SJSA1 (cell line): Measurements from ENCODE around the gene ANKK1. TPM values are rescaled to one million over a fixed set of nuclear protein-coding genes. Genes with fewer than 3 reads are reported as not detected.

Experiments
- DNase-seq, 2 experiments: peaks; one replicate each; pipeline ENCODE4 v3.0.0-alpha.2; 2015 to 2020; ENCODE audit warnings: low spot score in 2 of 2, low read depth in 1 of 2
- H3K27ac ChIP-seq: fragments of 250-450 bp; sonication (Bioruptor Pico); 2 replicates; pipeline ENCODE4 v1.5.1; 2020; ENCODE audit warnings: mild to moderate bottlenecking, moderate library complexity
- H3K27me3 ChIP-seq: fragments of 250-450 bp; sonication (Bioruptor Pico); replicated peaks from 2 replicates; pipeline ENCODE4 v1.5.1; 2020; ENCODE audit warnings: mild to moderate bottlenecking, moderate library complexity
- H3K36me3 ChIP-seq: fragments of 250-450 bp; sonication (Bioruptor Pico); 2 replicates; pipeline ENCODE4 v1.5.1; 2020; ENCODE audit warnings: mild to moderate bottlenecking
- H3K4me1 ChIP-seq: fragments of 250-450 bp; sonication (Bioruptor Pico); replicated peaks from 2 replicates; pipeline ENCODE4 v1.6.1; 2021; ENCODE audit warnings: mild to moderate bottlenecking
- H3K4me3 ChIP-seq: fragments of 250-450 bp; sonication (Bioruptor Pico); 2 replicates; pipeline ENCODE4 v1.5.1; 2020; ENCODE audit warnings: mild to moderate bottlenecking
- H3K9me3 ChIP-seq: fragments of 250-450 bp; sonication (Bioruptor Pico); replicated peaks from 2 replicates; pipeline ENCODE4 v1.5.1; 2020; ENCODE audit warnings: mild to moderate bottlenecking
- total RNA-seq: library from RNA; depleted of rRNA; stranded (reverse); fragments of >200 nt; shearing (Covaris generic); gene quantifications from 2 replicates; pipeline ENCODE4 v1.2.3, GENCODE V29; 2014

ANKK1 gene
- total RNA-seq, 1 experiment from 2014 or later, result not detected

- H3K4me1 ChIP-seq, result peaks cover 5% of the 10 kb centered on the region
- H3K27me3 ChIP-seq, result no peaks in the 10 kb centered on the region
- no peak for DNase-seq
- no peak overlapping the region for H3K27ac ChIP-seq
- no peaks in the 10 kb centered on the region for H3K36me3 ChIP-seq
- H3K9me3 ChIP-seq, result no peaks in the 10 kb centered on the region
- H3K4me3 ChIP-seq, result no peak overlapping the region
These were observed 19.6 kb downstream of the ANKK1 start for GRCh38 chr11:113407163-113407562.

- H3K4me3 ChIP-seq, result no peak overlapping the region
- H3K36me3 ChIP-seq, result no peaks in the 10 kb centered on the region
- no peak overlapping the region for H3K27ac ChIP-seq
- H3K9me3 ChIP-seq, result no peaks in the 10 kb centered on the region
- DNase-seq, result no peak
- no peaks in the 10 kb centered on the region for H3K27me3 ChIP-seq
- peaks cover 5% of the 10 kb centered on the region for H3K4me1 ChIP-seq
These were observed 20.6 kb downstream of the ANKK1 start for GRCh38 chr11:113408206-113408605.

GRCh38 chr11:113408887-113409286, 21.3 kb downstream of the ANKK1 start:
- Histone ChIP-seq H3K9me3 (no peaks in the 10 kb centered on the region), H3K36me3 (no peaks in the 10 kb centered on the region), H3K27me3 (no peaks in the 10 kb centered on the region), H3K4me3 (no peak overlapping the region), H3K4me1 (peaks cover 5% of the 10 kb centered on the region), H3K27ac (no peak overlapping the region)
- no peak for DNase-seq

- H3K27me3 ChIP-seq, result no peaks in the 10 kb centered on the region
- no peak overlapping the region for H3K27ac ChIP-seq
- H3K4me3 ChIP-seq, result no peak overlapping the region
- H3K4me1 ChIP-seq, result peaks cover 5% of the 10 kb centered on the region
- no peak for DNase-seq
- no peaks in the 10 kb centered on the region for H3K9me3 ChIP-seq
- no peaks in the 10 kb centered on the region for H3K36me3 ChIP-seq
These were observed 21.9 kb downstream of the ANKK1 start for GRCh38 chr11:113409526-113409925.

- Histone ChIP-seq H3K4me3 (no peak overlapping the region), H3K9me3 (no peaks in the 10 kb centered on the region)
These were observed 23.0 kb downstream of the ANKK1 start for GRCh38 chr11:113410414-113411135.

GRCh38 chr11:113411536-113411935, 24.0 kb downstream of the ANKK1 start:
- H3K27ac ChIP-seq, result no peak overlapping the region
- no peak for DNase-seq
- H3K4me3 ChIP-seq, result no peak overlapping the region
- H3K27me3 ChIP-seq, result no peaks in the 10 kb centered on the region
- H3K9me3 ChIP-seq, result no peaks in the 10 kb centered on the region
- H3K36me3 ChIP-seq, result no peaks in the 10 kb centered on the region
- H3K4me1 ChIP-seq, result no peaks in the 10 kb centered on the region

More at GRCh38 chr11:113410414-113411135, 23.0 kb downstream of the ANKK1 start:
- H3K27ac ChIP-seq, result no peak overlapping the region
- DNase-seq, result no peak
- H3K27me3 ChIP-seq, result no peaks in the 10 kb centered on the region
- H3K36me3 ChIP-seq, result no peaks in the 10 kb centered on the region
- H3K4me1 ChIP-seq, result peaks cover 5% of the 10 kb centered on the region

- H3K27me3 ChIP-seq, result no peaks in the 10 kb centered on the region
- H3K4me1 ChIP-seq, result no peaks in the 10 kb centered on the region
- H3K27ac ChIP-seq, result no peak overlapping the region
- H3K36me3 ChIP-seq, result no peaks in the 10 kb centered on the region
- no peak overlapping the region for H3K4me3 ChIP-seq
- H3K9me3 ChIP-seq, result no peaks in the 10 kb centered on the region
- no peak for DNase-seq
These were observed 25.1 kb downstream of the ANKK1 start for GRCh38 chr11:113412675-113413074.

GRCh38 chr11:113415343-113415742, 27.8 kb downstream of the ANKK1 start:
- H3K36me3 ChIP-seq, result no peaks in the 10 kb centered on the region
- no peaks in the 10 kb centered on the region for H3K9me3 ChIP-seq
- H3K4me1 ChIP-seq, result no peaks in the 10 kb centered on the region
- no peaks in the 10 kb centered on the region for H3K27me3 ChIP-seq
- no peak overlapping the region for H3K4me3 ChIP-seq
- DNase-seq, result no peak
- no peak overlapping the region for H3K27ac ChIP-seq

- no peak for DNase-seq
- H3K9me3 ChIP-seq, result no peaks in the 10 kb centered on the region
- no peaks in the 10 kb centered on the region for H3K27me3 ChIP-seq
- no peaks in the 10 kb centered on the region for H3K36me3 ChIP-seq
- no peak overlapping the region for H3K4me3 ChIP-seq
- H3K27ac ChIP-seq, result no peak overlapping the region
- H3K4me1 ChIP-seq, result no peaks in the 10 kb centered on the region
These were observed 29.8 kb downstream of the ANKK1 start for GRCh38 chr11:113417428-113417827.

GRCh38 chr11:113419454-113420003, 31.9 kb downstream of the ANKK1 start:
- DNase-seq, result no peak
- H3K27me3 ChIP-seq, result no peaks in the 10 kb centered on the region

GRCh38 chr11:113420808-113421207, 33.2 kb downstream of the ANKK1 start:
- Histone ChIP-seq H3K4me3 (no peak overlapping the region), H3K27ac (no peak overlapping the region), H3K36me3 (no peaks in the 10 kb centered on the region), H3K4me1 (no peaks in the 10 kb centered on the region), H3K27me3 (no peaks in the 10 kb centered on the region), H3K9me3 (no peaks in the 10 kb centered on the region)
- no peak for DNase-seq

More at GRCh38 chr11:113419454-113420003, 31.9 kb downstream of the ANKK1 start:
- Histone ChIP-seq H3K4me3 (no peak overlapping the region), H3K36me3 (no peaks in the 10 kb centered on the region), H3K9me3 (no peaks in the 10 kb centered on the region), H3K27ac (no peak overlapping the region), H3K4me1 (no peaks in the 10 kb centered on the region)

- H3K27ac ChIP-seq, result no peak overlapping the region
- no peaks in the 10 kb centered on the region for H3K36me3 ChIP-seq
- no peak overlapping the region for H3K4me3 ChIP-seq
- H3K9me3 ChIP-seq, result no peaks in the 10 kb centered on the region
- H3K4me1 ChIP-seq, result peaks cover 23% of the 10 kb centered on the region
- DNase-seq, result no peak
- no peaks in the 10 kb centered on the region for H3K27me3 ChIP-seq
These were observed 39.1 kb downstream of the ANKK1 start for GRCh38 chr11:113426686-113427085.

- H3K27ac ChIP-seq, result peak overlapping the region; percentile 62
- no peak overlapping the region for H3K4me3 ChIP-seq
- peak; percentile 81 to 89 for DNase-seq
- peaks cover 56% of the 10 kb centered on the region for H3K4me1 ChIP-seq
- H3K9me3 ChIP-seq, result no peaks in the 10 kb centered on the region
- H3K36me3 ChIP-seq, result no peaks in the 10 kb centered on the region
- H3K27me3 ChIP-seq, result no peaks in the 10 kb centered on the region
These were observed 44.2 kb downstream of the ANKK1 start for GRCh38 chr11:113431746-113432145.

GRCh38 chr11:113435190-113435968, 47.8 kb downstream of the ANKK1 start:
- Histone ChIP-seq H3K27me3 (no peaks in the 10 kb centered on the region), H3K4me3 (no peak overlapping the region), H3K27ac (no peak overlapping the region), H3K4me1 (peaks cover 47% of the 10 kb centered on the region), H3K36me3 (no peaks in the 10 kb centered on the region), H3K9me3 (no peaks in the 10 kb centered on the region)
- DNase-seq, result no peak
